Measurements from ENCODE around the gene TREM2. TPM values are rescaled to one million over a fixed set of nuclear protein-coding genes. Genes with fewer than 3 reads are reported as not detected.

The TREM2 gene
- 0.61 and 0.71 TPM in 2 replicates for total RNA-seq (2014; rRNA removed; shearing (Covaris generic))

DNA sequence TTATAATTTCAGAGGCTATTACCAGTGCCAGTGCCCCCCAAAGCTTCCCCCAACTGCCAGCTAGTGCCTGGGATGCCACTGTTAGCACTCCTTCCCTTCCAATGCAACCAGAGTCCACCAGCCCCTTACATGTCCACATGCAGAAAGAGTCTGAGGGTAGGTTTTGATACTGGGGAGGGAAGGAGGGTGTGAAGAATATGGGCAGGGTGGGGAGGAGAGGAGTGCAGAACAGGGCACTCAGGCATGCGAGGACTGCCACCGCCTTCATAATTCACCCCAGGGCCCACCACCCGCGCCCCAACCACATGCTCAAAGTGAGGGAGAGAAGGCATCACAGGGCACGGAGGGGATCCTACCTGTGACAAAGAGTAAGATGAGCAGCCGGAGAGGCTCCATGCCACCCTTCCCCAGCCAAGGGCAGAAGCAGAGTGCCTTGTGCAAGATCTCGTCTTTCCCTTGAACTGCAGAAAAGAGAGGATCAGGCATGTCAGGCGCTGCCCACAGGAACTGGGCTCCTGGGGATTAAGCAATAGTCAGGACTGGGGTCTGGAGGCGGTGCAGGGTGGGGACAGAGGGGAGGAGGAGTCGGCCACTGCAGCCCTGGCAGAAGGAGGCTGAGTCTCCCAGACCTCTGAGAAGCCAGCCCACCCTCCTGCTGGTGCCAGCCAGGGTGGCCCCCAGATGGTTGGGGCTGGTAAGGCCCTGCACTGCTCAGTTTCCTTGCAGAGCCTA is at the start of gene TREM2:
Gene TREM2, minus strand, starts transcription at position 430 of the 732 bp plus-strand sequence. Its CDS starts 34 bp downstream, at position 396.
- Histone ChIP-seq H3K27me3 (no peaks in the 10 kb centered on the region), H3K4me3 (no peak within 1 kb of the TSS), H3K4me1 (peaks cover 29% of the 10 kb centered on the region), H3K9me3 (replicated peaks) (no peaks in the 10 kb centered on the region), H3K27ac (no peak within 1 kb of the TSS), H3K36me3 (no peaks in the 10 kb centered on the region)
- no peak for DNase-seq

DNA sequence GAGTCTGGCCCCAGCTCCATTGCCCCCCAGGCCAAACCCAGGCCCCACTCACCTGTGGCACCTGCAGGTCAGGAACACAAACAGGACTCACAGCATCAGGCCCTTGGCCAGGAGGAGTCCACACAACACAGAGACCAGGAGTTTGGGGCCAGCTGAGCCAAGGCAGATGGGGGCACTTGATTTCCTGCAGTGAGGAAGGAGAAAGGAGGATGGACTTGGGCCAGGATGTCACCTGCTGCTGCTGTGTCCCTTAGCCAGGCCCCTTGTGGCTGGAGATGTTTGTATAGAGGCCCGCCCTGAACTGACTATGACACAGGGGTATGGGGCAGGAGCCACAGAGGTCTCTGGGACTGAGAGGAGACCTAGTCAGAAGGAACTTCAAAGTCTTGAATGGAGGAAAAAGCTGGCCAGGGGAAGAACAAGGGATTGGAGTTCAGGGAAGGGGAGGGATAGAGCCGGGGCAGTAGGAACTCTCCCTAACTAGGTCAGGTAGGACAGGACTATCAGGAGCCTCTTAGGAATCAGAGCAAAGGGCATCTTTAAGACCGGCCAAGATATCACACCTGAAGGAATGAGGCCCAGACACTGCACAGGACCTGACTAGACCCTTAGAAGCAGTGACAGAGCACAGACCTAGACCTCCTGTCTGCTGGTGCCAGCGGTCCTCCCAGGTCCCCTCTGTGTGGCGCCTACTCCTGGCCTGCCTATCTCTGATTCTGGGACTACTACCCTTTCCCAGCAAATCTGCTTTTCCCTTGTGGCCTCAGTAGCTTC is 46.8 kb upstream of the TREM2 start:
- H3K4me3 ChIP-seq, result no peak overlapping the region
- no peaks in the 10 kb centered on the region for H3K4me1 ChIP-seq
- no peak overlapping the region for H3K27ac ChIP-seq
- no peaks in the 10 kb centered on the region for H3K36me3 ChIP-seq
- no peaks in the 10 kb centered on the region for H3K27me3 ChIP-seq
- H3K9me3 ChIP-seq (replicated peaks), result no peaks in the 10 kb centered on the region; the same call in 1 of the 2 replicates
- no peak for DNase-seq

DNA sequence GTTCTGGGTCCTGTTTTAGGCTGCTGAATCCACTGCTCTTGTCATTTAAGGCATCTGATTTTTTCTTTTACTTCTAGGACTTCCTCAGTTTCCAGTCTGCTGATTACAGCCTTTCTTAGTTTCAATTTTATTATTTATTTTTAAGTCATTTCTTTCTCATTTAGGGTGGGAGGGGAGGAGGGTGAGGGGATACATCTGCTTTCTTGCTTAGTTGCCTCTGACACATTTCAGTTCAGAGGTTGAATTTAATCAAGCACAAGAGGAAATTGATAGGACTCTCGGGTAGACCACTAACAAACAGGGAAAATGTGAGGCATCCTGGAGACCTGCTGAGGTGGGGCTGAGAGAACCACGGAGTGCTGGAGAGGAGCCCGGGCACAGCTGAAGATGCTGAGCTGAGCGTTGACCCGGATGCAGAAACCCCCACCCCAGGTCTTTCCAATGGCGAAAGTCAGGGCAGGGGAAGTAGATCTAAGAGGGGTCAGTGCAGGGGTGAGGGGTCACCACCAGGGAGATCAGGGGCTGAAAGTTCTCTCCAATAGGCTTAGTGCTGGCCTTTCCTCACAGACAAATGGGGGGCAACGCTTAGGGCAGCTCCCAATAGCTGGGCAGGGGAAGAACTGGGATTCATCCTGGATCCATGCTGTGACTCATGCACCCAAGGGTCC is 45.7 kb upstream of the TREM2 start:
- Histone ChIP-seq H3K36me3 (no peaks in the 10 kb centered on the region), H3K4me3 (no peak overlapping the region), H3K27me3 (no peaks in the 10 kb centered on the region), H3K9me3 (replicated peaks) (no peaks in the 10 kb centered on the region), H3K27ac (no peak overlapping the region), H3K4me1 (no peaks in the 10 kb centered on the region)
- no peak for DNase-seq

DNA sequence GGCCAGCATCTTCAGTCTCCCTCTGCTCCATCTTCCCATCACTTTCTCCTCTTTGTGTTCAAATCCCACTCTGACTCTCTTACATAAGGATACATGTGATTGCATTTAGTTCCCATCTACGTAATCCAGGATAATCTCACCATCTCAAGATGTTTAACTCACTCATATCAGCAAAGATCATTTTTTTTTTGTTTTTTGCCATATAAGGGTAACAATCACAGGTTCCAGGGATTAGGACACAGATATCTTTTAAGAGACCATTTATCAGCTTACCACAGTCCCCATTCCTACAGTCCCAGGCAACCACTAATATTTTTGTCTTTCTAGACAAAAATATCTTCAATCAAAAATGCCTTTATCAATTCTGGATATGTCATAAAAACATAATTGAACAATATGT is 41.2 kb upstream of the TREM2 start:
- Histone ChIP-seq H3K9me3 (replicated peaks) (no peaks in the 10 kb centered on the region), H3K4me3 (no peak overlapping the region), H3K27ac (no peak overlapping the region), H3K36me3 (no peaks in the 10 kb centered on the region), H3K27me3 (no peaks in the 10 kb centered on the region), H3K4me1 (no peaks in the 10 kb centered on the region; the same call in 1 of the 2 replicates)
- DNase-seq, result no peak

DNA sequence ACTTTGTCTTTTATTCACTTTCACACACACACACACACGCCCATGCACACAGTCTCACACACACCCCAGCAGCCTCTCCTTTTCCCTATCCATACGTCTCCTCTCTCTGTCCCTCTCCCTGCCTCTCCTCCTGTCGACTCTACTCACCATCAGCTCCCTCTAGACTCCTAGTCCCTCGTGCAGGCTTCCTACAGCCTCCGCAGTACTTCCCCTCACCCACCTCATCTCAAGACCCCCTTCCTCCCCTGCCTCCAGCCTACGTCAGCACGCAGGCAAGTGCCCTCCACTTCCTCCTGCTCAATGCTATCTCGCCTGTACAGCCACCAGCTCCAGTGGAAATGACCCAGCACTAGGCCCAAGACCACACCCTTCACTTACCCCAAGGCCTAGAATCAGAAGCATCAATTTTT is 38.9 kb upstream of the TREM2 start:
- H3K27ac ChIP-seq, result no peak overlapping the region
- H3K4me1 ChIP-seq, result no peaks in the 10 kb centered on the region; the same call in 1 of the 2 replicates
- DNase-seq, result no peak
- no peaks in the 10 kb centered on the region for H3K36me3 ChIP-seq
- H3K9me3 ChIP-seq (replicated peaks), result no peaks in the 10 kb centered on the region
- H3K4me3 ChIP-seq, result no peak overlapping the region
- no peaks in the 10 kb centered on the region for H3K27me3 ChIP-seq

DNA sequence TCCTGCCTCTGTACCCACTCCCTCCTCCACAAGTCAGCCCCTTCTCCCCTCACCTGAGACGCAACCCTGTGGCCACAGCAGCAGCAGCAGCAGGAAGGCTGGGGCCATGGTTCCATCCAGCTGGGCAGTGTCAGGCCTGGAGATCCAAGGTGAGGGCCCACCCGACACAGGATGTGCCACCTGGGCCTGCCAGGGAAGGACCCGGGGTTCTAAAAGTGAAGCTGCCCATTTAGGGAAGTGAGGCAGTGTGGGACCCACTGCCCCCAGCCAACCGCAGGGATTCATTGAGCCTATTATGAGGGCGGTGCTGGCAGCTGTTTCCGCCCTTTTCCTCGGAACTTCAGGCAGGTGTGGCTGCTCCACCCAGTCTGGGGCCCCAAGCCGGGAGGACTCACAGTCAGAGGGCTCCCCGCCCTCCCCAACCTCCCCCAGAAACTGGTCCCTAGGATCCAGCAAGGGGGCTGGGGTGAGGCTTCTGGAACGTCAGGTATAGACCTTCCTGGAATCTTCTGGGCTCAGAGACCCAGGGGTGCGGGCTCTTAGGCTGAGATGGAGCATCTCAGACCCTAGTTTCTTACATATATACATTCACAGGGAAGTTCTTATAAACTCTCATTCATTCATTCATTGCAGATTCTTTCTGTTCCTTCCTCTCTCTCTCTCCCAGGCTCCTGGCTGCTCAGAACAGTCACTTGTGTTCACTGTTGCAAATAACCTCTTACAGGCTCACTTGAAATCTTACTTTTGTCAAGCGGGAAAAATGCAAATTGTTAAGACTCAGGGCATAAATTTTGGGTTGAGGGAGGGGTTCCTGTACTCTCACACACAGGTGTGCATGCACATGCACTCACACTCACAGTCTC is 38.2 kb upstream of the TREM2 start, which contains the start of gene TREML2:
Gene TREML2, minus strand, starts transcription at position 249 of the 863 bp plus-strand sequence. Its CDS starts 141 bp downstream, at position 108.
- DNase-seq, result no peak

DNA sequence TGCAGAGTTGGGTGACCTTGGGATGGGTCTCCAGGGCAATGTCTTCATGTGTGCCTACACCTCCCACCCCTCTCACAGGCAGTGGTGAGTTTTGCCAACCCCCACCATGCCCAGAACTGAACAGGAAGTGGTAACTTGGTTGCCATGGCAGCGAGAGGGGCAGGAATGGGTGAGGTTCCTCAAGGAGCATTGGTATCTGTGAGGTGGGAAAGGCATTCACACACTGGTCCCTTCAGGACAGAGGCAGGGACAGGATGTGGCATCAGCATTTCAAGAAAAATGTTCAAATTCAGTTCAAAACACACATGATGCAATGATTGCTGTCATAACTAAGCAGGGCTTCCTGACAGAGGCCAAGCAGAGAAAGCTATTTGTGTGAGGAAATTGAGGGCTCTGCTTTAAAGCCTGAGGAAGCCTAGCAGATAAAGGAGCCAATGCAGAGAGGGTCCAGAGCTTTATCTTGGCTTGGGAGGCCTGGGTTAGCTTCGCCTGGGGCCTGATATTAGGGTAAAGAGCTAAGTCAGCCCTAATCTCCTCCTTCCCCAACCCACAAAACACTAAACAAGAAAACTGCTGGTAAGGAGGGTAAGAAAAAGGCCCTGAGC is 37.5 kb upstream of the TREM2 start:
- Histone ChIP-seq H3K36me3 (no peaks in the 10 kb centered on the region), H3K27me3 (no peaks in the 10 kb centered on the region), H3K27ac (no peak overlapping the region), H3K4me3 (no peak overlapping the region), H3K9me3 (replicated peaks) (no peaks in the 10 kb centered on the region), H3K4me1 (no peaks in the 10 kb centered on the region; the same call in 1 of the 2 replicates)
- no peak for DNase-seq

More for the DNA sequence above, 38.2 kb upstream of the TREM2 start, which contains the start of gene TREML2:
- H3K27ac ChIP-seq, result no peak within 1 kb of the TSS
- no peak within 1 kb of the TSS for H3K4me3 ChIP-seq
- H3K27me3 ChIP-seq, result no peaks in the 10 kb centered on the region
- H3K36me3 ChIP-seq, result no peaks in the 10 kb centered on the region
- no peaks in the 10 kb centered on the region for H3K9me3 ChIP-seq (replicated peaks)
- no peaks in the 10 kb centered on the region; the same call in 1 of the 2 replicates for H3K4me1 ChIP-seq

DNA sequence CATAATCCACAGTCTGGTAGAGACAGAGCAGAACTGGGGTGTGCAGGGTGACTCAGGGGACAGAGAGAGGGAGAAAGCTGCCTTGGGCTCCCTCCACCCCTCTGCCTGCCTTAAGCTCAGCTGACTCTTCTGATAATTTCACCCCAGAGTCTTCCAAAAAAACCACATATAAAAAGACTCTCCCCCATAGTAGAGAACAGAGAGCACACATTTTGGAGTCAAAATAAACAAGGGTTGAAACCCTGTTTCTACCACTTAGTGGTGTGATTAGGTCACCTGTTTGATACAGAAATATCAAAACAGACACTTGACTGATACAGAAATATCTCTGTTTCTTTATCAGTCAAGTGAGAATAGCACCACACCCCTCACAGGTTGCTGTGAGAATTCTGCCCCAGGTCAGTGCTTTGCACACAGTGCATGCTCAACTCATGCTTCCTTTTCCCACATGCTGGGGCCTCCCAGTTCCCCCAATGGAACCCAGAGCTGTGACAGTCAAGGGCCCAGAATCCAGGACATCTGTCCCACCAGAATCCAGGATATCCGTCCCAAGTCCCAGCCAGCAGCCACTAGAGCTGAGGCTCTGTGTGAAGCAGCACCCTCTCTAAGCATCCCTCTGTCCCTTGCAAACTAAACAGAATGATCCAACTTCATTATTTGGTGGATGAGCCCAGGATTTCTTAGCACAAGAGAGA is 36.8 kb upstream of the TREM2 start:
- H3K36me3 ChIP-seq, result no peaks in the 10 kb centered on the region
- no peak overlapping the region for H3K27ac ChIP-seq
- H3K9me3 ChIP-seq (replicated peaks), result no peaks in the 10 kb centered on the region
- no peaks in the 10 kb centered on the region; the same call in 1 of the 2 replicates for H3K4me1 ChIP-seq
- no peaks in the 10 kb centered on the region for H3K27me3 ChIP-seq
- DNase-seq, result no peak
- H3K4me3 ChIP-seq, result no peak overlapping the region

DNA sequence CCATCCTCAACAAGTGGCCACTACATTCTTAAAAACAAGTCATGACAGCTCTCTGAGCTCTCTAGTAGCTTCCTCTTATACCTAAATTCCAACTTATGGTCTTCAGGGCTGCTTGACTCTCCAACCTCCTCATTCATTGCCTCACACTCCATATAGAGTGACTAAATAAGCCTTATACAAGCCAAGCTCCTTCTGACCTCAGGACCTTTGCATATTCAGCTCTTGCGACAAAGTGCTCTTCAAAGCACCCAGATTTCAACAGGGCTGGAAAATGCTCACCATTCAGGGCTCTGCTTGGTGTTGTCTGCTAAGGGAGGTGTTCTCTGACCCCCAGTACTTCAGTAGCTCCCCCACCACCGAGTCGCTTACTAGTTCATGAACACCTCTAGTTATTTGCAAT is 34.3 kb upstream of the TREM2 start:
- Histone ChIP-seq H3K36me3 (no peaks in the 10 kb centered on the region), H3K27me3 (no peaks in the 10 kb centered on the region), H3K9me3 (replicated peaks) (no peaks in the 10 kb centered on the region), H3K27ac (no peak overlapping the region), H3K4me3 (no peak overlapping the region), H3K4me1 (no peaks in the 10 kb centered on the region; the same call in 1 of the 2 replicates)
- DNase-seq, result no peak

DNA sequence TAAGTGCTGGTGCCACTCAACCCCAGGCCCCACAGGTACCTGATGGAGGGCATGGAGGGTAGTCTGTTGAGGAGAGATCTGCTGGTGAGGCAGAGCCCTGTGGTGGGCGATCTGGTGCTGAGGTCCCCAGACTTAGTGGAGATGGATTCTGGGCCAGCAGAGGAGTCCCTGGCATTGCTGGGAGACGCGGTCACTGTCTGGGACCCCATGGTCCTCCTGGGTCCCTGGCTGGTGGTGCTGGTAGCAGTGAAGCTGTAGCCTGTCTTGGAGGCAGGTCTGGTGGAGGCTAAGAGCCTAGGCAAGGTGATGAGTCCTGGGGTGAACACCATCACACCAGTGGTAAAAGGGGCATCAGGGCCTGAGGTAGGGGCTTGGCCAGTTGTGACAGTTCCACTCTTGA is 31.5 kb upstream of the TREM2 start:
- no peaks in the 10 kb centered on the region for H3K4me1 ChIP-seq
- no peak overlapping the region for H3K4me3 ChIP-seq
- H3K36me3 ChIP-seq, result no peaks in the 10 kb centered on the region
- no peak overlapping the region for H3K27ac ChIP-seq
- H3K27me3 ChIP-seq, result no peaks in the 10 kb centered on the region
- no peak for DNase-seq
- H3K9me3 ChIP-seq (replicated peaks), result 0 out of 2 replicates have a peak, but pooled peaks cover 3% of the 10 kb centered on the region

DNA sequence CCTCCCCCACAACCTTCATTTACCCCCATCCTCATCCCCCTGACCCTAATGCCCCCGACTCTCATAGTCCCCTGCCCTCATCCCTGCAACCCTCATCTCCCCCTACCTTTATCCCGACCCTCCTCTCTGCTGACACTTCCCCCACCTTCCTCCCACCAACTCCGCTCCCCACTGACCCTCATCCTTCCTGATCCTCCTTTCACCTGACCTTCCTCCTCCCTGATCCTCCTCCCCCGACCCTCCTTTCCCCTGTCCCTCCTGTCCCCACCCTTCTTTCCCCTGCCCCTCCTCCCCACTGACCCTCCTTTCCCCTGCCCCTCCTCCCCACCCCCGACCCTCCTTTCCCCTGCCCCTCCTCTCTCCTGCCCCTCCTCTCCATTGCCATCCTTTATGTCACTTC is 31.0 kb upstream of the TREM2 start:
- no peaks in the 10 kb centered on the region for H3K36me3 ChIP-seq
- H3K9me3 ChIP-seq (replicated peaks), result 0 out of 2 replicates have a peak, but pooled peaks cover 3% of the 10 kb centered on the region
- no peaks in the 10 kb centered on the region for H3K27me3 ChIP-seq
- DNase-seq, result no peak
- no peak overlapping the region for H3K27ac ChIP-seq
- no peaks in the 10 kb centered on the region for H3K4me1 ChIP-seq
- no peak overlapping the region for H3K4me3 ChIP-seq

DNA sequence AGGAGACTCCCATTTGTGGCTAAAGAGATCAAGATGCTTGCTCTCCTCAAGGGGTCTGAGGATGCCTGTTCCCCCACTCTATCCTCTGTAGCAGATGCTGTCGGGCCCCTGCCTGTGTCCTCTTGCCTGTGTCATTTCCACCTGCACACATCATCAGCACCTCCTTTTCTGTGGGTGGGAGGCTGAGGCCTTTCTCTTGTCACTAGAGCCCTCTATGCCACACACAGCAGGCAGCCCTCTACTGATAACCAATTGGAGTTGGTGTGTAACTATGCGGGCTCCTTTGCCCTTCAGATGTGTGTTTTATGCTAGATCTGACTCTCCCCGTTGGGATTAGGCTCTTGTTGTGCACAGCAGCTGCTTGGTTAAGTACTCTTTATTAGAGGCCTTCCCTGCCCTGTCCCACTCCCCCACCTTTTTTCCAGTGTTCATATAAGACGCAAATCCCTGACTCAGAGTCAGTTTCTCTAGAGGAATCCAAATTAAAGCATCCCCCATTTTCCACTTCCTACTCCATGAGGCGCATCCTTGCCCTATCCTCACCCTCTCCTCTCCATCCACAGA is 30.3 kb upstream of the TREM2 start:
- no peak for DNase-seq
- Histone ChIP-seq H3K27me3 (no peaks in the 10 kb centered on the region), H3K27ac (no peak overlapping the region), H3K4me3 (no peak overlapping the region), H3K4me1 (no peaks in the 10 kb centered on the region), H3K36me3 (no peaks in the 10 kb centered on the region), H3K9me3 (replicated peaks) (0 out of 2 replicates have a peak, but pooled peaks cover 3% of the 10 kb centered on the region)

DNA sequence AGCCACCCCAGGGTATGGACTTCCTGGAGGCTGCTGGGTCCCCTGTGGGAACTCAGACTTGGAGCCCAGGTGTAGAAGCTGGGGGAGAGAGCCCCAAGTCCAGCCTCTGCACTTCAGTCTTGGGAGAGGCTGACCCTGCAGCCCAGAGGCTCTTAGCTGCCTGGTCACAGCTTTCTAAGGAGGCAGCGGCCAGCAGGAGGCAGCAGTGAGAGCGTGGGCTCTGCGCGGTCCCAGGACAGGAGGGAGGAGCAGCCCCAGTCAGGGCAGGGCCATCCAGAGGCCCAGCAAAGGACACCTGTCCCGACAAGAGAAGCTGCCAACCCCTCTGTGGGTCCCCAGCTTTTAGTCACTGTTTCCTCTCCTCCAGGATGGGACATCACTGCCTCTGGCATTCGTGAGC is 28.7 kb upstream of the TREM2 start:
- H3K36me3 ChIP-seq, result no peaks in the 10 kb centered on the region
- H3K4me3 ChIP-seq, result no peak overlapping the region
- H3K27me3 ChIP-seq, result no peaks in the 10 kb centered on the region
- H3K27ac ChIP-seq, result no peak overlapping the region
- 0 out of 2 replicates have a peak, but pooled peaks cover 3% of the 10 kb centered on the region for H3K9me3 ChIP-seq (replicated peaks)
- peak; percentile 38 to 69 for DNase-seq
- H3K4me1 ChIP-seq, result no peaks in the 10 kb centered on the region

All from SJCRH30 (cell line).